ENCODE results near the gene EPHX1. TPM values are rescaled to one million over a fixed set of nuclear protein-coding genes. Genes with fewer than 3 reads are reported as not detected.

Gene EPHX1
- total and polyA plus RNA-seq, 10 of the 15 experiments (the other 5 are each of a cell fraction or from before 2014, with no cell fraction given), result 0.33 to 2.9 (median 0.78) TPM; not detected in 2

GRCh38 chr1:225888898-225889601, 79.1 kb downstream of the EPHX1 start, which contains the start of gene LEFTY1 (continued):
- TF ChIP-seq CEBPZ (IDR thresholded peaks at IDR 0.05; ENCODE audit: low read depth, low read length) (no peak), ATF2 (IDR thresholded peaks at IDR 0.05; ENCODE audit: low read length) (no peak), IKZF1 (conservative IDR thresholded peaks at IDR 0.05) (no peak), KLF5 (IDR thresholded peaks at IDR 0.05; ENCODE audit: partially characterized antibody) (no peak), RELA (IDR thresholded peaks at IDR 0.05; ENCODE audit: borderline replicate concordance, partially characterized antibody) (no peak), HDAC6 (IDR thresholded peaks at IDR 0.05; ENCODE audit: unreplicated experiment) (no peak), MXI1 (IDR thresholded peaks at IDR 0.05; ENCODE audit: low read depth, low read length) (no peak), PAX5 (IDR thresholded peaks at IDR 0.05; ENCODE audit: borderline replicate concordance, low read depth, low read length) (no peak), ESRRA (IDR thresholded peaks at IDR 0.05; ENCODE audit: low read length) (no peak), SMAD5 (IDR thresholded peaks at IDR 0.05; ENCODE audit: low read depth) (no peak), ETV6 (conservative IDR thresholded peaks at IDR 0.05 in 1 of 2, IDR thresholded peaks at IDR 0.05 in 1 of 2; ENCODE audit: borderline replicate concordance in 1 of 2, low read depth in 1 of 2) (no peak), SMARCA5 (IDR thresholded peaks at IDR 0.05) (no peak), ZNF622 (IDR thresholded peaks at IDR 0.05) (no peak)
